Measurements from ENCODE around the gene WRAP73. TPM values are rescaled to one million over a fixed set of nuclear protein-coding genes. Genes with fewer than 3 reads are reported as not detected.
A peak's percentile ranks its signal among the peaks of the same experiment; 100 is the strongest.

WRAP73 gene
- polyA plus RNA-seq, 3 donors = 26.1 to 64.9 (median 33.2) TPM

DNA sequence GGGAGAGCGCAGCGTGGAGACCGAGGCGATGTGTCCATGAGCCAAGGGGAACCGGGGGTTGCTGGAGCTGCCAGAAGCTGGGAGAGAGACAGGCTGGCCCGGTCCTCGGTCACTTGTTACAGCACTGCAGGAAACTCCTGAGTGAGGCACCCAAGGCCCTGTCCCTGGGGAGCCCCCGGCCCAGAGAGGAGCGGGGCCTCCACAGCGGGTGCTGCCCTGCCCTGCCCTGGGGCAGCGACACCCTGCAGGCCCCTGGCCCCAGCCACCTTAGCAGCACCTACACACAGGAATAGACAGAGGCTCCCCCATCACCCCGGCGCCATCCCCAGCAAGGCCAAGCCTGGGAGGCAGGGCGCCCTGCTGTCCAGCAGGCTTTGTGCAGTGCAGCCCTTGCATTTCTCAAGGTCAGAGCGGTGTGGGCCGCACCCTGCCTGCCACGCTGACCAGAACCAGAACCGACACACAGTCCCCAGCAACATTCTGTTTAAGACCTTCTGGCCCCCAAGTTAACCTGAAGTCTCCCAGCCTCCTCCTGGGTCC is 32.0 kb downstream of the WRAP73 start:
- no peak for TF ChIP-seq CTCF (IDR thresholded peaks at IDR 0.05)
- Histone ChIP-seq H3K9me3 (replicated peaks in 1 of 2; ENCODE audit: control insufficient read depth in 1 of 2, insufficient read depth in 1 of 2, low read length in 2 of 2) (no peaks in the 10 kb centered on the region), H3K9ac (ENCODE audit: insufficient read depth, low read length, poor library complexity, severe bottlenecking) (no peak overlapping the region), H3K27ac (ENCODE audit: low read depth in 1 of 2, low read length in 2 of 2) (no peak overlapping the region), H2AFZ (ENCODE audit: insufficient read depth, low read depth, low read length, poor library complexity, severe bottlenecking) (no peak overlapping the region), H3K4me1 (ENCODE audit: control insufficient read depth in 1 of 2, insufficient read depth in 2 of 2, low read length in 2 of 2) (peaks cover 13 to 27% of the 10 kb centered on the region in 2 donors), H3K27me3 (ENCODE audit: control insufficient read depth in 2 of 2, insufficient read depth in 2 of 2, low read length in 2 of 2) (peaks cover 0 to 4% of the 10 kb centered on the region in 2 donors), H3K79me2 (ENCODE audit: insufficient read depth, low read length) (no peaks in the 10 kb centered on the region), H3K4me3 (replicated peaks in 1 of 3; ENCODE audit: low read depth in 2 of 3, low read length in 3 of 3) (no peak overlapping the region), H4K20me1 (ENCODE audit: insufficient read depth, low read length) (peaks cover under 1% of the 10 kb centered on the region), H3K4me2 (replicated peaks; ENCODE audit: extremely low read depth, low read length, poor library complexity, severe bottlenecking) (no peak overlapping the region), H3K36me3 (replicated peaks in 1 of 2; ENCODE audit: control insufficient read depth in 1 of 2, insufficient read depth in 2 of 2, low read length in 2 of 2) (no peaks in the 10 kb centered on the region)
- Mint-ChIP-seq H3K9me3 (peaks cover 0 to 1% (median 0%) of the 10 kb centered on the region in 7 donors), H3K27me3 (ENCODE audit: low read depth in 3 of 3) (peaks cover 5 to 19% (median 14%) of the 10 kb centered on the region in 3 donors), H3K36me3 (peaks cover 5 to 7% of the 10 kb centered on the region in 2 donors), H3K4me1 (peaks cover 29% of the 10 kb centered on the region), H3K27ac (peak overlapping the region in 1 of 7 donors; percentile 33), H3K4me3 (no peak overlapping the region)
- intact Hi-C loops (cut with micrococcal nuclease) = loop anchor here (2.0 to 5.0 kb wide), 4 partner anchors 51 to 129 kb away; no protein-coding TSS in a partner anchor
- 92% methylated on average over 16 of the region's 18 CpGs for WGBS (ENCODE audit: insufficient coverage)
- DNase-seq = no peak

- no peak overlapping the region for H3K27ac ChIP-seq (ENCODE audit: low read depth in 1 of 2, low read length in 2 of 2)
- no peaks in the 10 kb centered on the region for H3K79me2 ChIP-seq (ENCODE audit: insufficient read depth, low read length)
- Mint-ChIP-seq H3K9me3 (peaks cover 0 to 1% (median 0%) of the 10 kb centered on the region in 7 donors), H3K4me1 (peaks cover 24% of the 10 kb centered on the region), H3K4me3 (no peak overlapping the region), H3K27ac (no peak overlapping the region), H3K36me3 (peaks cover 0 to 1% of the 10 kb centered on the region in 2 donors), H3K27me3 (ENCODE audit: low read depth in 3 of 3) (peaks cover 9 to 28% (median 22%) of the 10 kb centered on the region in 3 donors)
- no peak overlapping the region for H3K9ac ChIP-seq (ENCODE audit: insufficient read depth, low read length, poor library complexity, severe bottlenecking)
- H3K9me3 ChIP-seq (replicated peaks in 1 of 2; ENCODE audit: control insufficient read depth in 1 of 2, insufficient read depth in 1 of 2, low read length in 2 of 2) = no peaks in the 10 kb centered on the region
- intact Hi-C loops (cut with micrococcal nuclease) = loop anchor here in 1 of 2 donors (5.0 kb wide), 1 partner anchor 50 kb away; no protein-coding TSS in a partner anchor
- H3K27me3 ChIP-seq (ENCODE audit: control insufficient read depth in 2 of 2, insufficient read depth in 2 of 2, low read length in 2 of 2) = peaks cover 0 to 12% of the 10 kb centered on the region in 2 donors
- no peaks in the 10 kb centered on the region for H3K36me3 ChIP-seq (replicated peaks in 1 of 2; ENCODE audit: control insufficient read depth in 1 of 2, insufficient read depth in 2 of 2, low read length in 2 of 2)
- H3K4me2 ChIP-seq (replicated peaks; ENCODE audit: extremely low read depth, low read length, poor library complexity, severe bottlenecking) = no peak overlapping the region
- no peak for TF ChIP-seq CTCF (IDR thresholded peaks at IDR 0.05)
- no peak overlapping the region for H3K4me3 ChIP-seq (replicated peaks in 1 of 3; ENCODE audit: low read depth in 2 of 3, low read length in 3 of 3)
- 78% methylated on average over 2 of the region's 9 CpGs for WGBS (ENCODE audit: insufficient coverage)
- no peaks in the 10 kb centered on the region for H4K20me1 ChIP-seq (ENCODE audit: insufficient read depth, low read length)
- no peak overlapping the region for H2AFZ ChIP-seq (ENCODE audit: insufficient read depth, low read depth, low read length, poor library complexity, severe bottlenecking)
- DNase-seq = no peak
- peaks cover 13 to 29% of the 10 kb centered on the region in 2 donors for H3K4me1 ChIP-seq (ENCODE audit: control insufficient read depth in 1 of 2, insufficient read depth in 2 of 2, low read length in 2 of 2)
Observed at GRCh38 chr1:3616861-3617260, 33.0 kb downstream of the WRAP73 start.

Measured in CD14-positive monocyte (primary cell).